Effector memory CD8-positive, alpha-beta T cell (primary cell): ENCODE data around the gene SLX9.
A peak's percentile ranks its signal among the peaks of the same experiment; 100 is the strongest.
"Not testable (repeated sequence)": the region's sequence is repeated elsewhere in the genome, so short reads cannot be mapped to it uniquely, and the experiment has no call there.

ENCODE experiments used
- ATAC-seq: fragments of 150-1000 bp; cut with Tn5 transposase; replicated peaks from 2 replicates; pipeline ENCODE4 v1.10.0; 2021; ENCODE audit warnings: mild to moderate bottlenecking, moderate library complexity
- DNase-seq, 3 experiments: peaks; one replicate each; pipeline ENCODE4 v3.0.0; 2021
- H3K27ac Mint-ChIP-seq, 2 donors: one replicate each; pipeline ENCODE4 v1.8.0; 2022; ENCODE audit warnings: mild to moderate bottlenecking in 2 of 2, mixed read lengths in 2 of 2, moderate library complexity in 2 of 2
- H3K27me3 Mint-ChIP-seq, 2 donors: one replicate each; pipeline ENCODE4 v1.8.0; 2022; ENCODE audit warnings: mixed read lengths in 2 of 2
- H3K36me3 Mint-ChIP-seq: one replicate; pipeline ENCODE4 v1.8.0; 2022; ENCODE audit warnings: mild to moderate bottlenecking, moderate library complexity, mixed read lengths; ENCODE audit not compliant: insufficient read depth
- H3K4me1 Mint-ChIP-seq, 2 donors: one replicate each; pipeline ENCODE4 v1.8.0; 2022; ENCODE audit warnings: low read depth in 2 of 2, mixed read lengths in 2 of 2
- H3K4me3 Mint-ChIP-seq, 2 donors: one replicate each; pipeline ENCODE4 v1.8.0; 2022; ENCODE audit warnings: mild to moderate bottlenecking in 2 of 2, mixed read lengths in 2 of 2, moderate library complexity in 2 of 2
- H3K9me3 Mint-ChIP-seq, 2 donors: one replicate each; pipeline ENCODE4 v1.8.0; 2022; ENCODE audit warnings: mixed read lengths in 2 of 2

SLX9 gene

GRCh38 chr21:44907225-44907965, 32.4 kb upstream of the SLX9 start:
- Mint-ChIP-seq H3K4me1 (peaks cover 42 to 50% of the 10 kb centered on the region in 2 donors), H3K27ac (no peak overlapping the region), H3K27me3 (no peaks in the 10 kb centered on the region), H3K36me3 (peaks cover 93% of the 10 kb centered on the region), H3K9me3 (no peaks in the 10 kb centered on the region), H3K4me3 (no peak overlapping the region)
- ATAC-seq (no peak), DNase-seq (no peak)

- Mint-ChIP-seq H3K9me3 (no peaks in the 10 kb centered on the region), H3K27ac (peak overlapping the region; percentile 61 to 62), H3K36me3 (peaks cover 87% of the 10 kb centered on the region), H3K4me1 (peaks cover 41 to 47% of the 10 kb centered on the region in 2 donors), H3K27me3 (no peaks in the 10 kb centered on the region), H3K4me3 (no peak overlapping the region)
- ATAC-seq = no peak
- DNase-seq = no peak
Observed at GRCh38 chr21:44907966-44908895, 31.6 kb upstream of the SLX9 start.

- Mint-ChIP-seq H3K4me3 (no peak overlapping the region), H3K9me3 (no peaks in the 10 kb centered on the region), H3K36me3 (peaks cover 82% of the 10 kb centered on the region), H3K4me1 (peaks cover 44 to 53% of the 10 kb centered on the region in 2 donors), H3K27ac (peak overlapping the region; percentile 61 to 62), H3K27me3 (no peaks in the 10 kb centered on the region)
- ATAC-seq (no peak), DNase-seq (no peak)
Observed at GRCh38 chr21:44908908-44909307, 30.9 kb upstream of the SLX9 start.

GRCh38 chr21:44909719-44910118, 30.1 kb upstream of the SLX9 start:
- DNase-seq (no peak), ATAC-seq (no peak)
- Mint-ChIP-seq H3K9me3 (no peaks in the 10 kb centered on the region), H3K4me3 (peak overlapping the region; percentile 18 to 31), H3K27me3 (no peaks in the 10 kb centered on the region), H3K36me3 (peaks cover 81% of the 10 kb centered on the region), H3K27ac (peak overlapping the region; percentile 54 to 61), H3K4me1 (peaks cover 45 to 55% of the 10 kb centered on the region in 2 donors)

GRCh38 chr21:44910229-44911067, 29.4 kb upstream of the SLX9 start:
- H3K27me3 Mint-ChIP-seq = no peaks in the 10 kb centered on the region
- peaks cover 74% of the 10 kb centered on the region for H3K36me3 Mint-ChIP-seq
- ATAC-seq = no peak
- H3K9me3 Mint-ChIP-seq = no peaks in the 10 kb centered on the region
- DNase-seq = no peak
- peaks cover 48 to 56% of the 10 kb centered on the region in 2 donors for H3K4me1 Mint-ChIP-seq
- H3K4me3 Mint-ChIP-seq = peak overlapping the region; percentile 77 to 86
- H3K27ac Mint-ChIP-seq = peak overlapping the region; percentile 71 to 93

- Mint-ChIP-seq H3K4me3 (peak overlapping the region; percentile 77 to 86), H3K27me3 (no peaks in the 10 kb centered on the region), H3K36me3 (peaks cover 76% of the 10 kb centered on the region), H3K27ac (peak overlapping the region; percentile 71 to 93), H3K9me3 (no peaks in the 10 kb centered on the region), H3K4me1 (peaks cover 53 to 58% of the 10 kb centered on the region in 2 donors)
- DNase-seq (no peak), ATAC-seq (no peak)
Observed at GRCh38 chr21:44911068-44911383, 28.8 kb upstream of the SLX9 start.

GRCh38 chr21:44911384-44912157, 28.3 kb upstream of the SLX9 start:
- no peaks in the 10 kb centered on the region for H3K27me3 Mint-ChIP-seq
- H3K4me1 Mint-ChIP-seq = peaks cover 54 to 57% of the 10 kb centered on the region in 2 donors
- H3K36me3 Mint-ChIP-seq = peaks cover 72% of the 10 kb centered on the region
- DNase-seq (peak; percentile 59 to 62 (median 60)), ATAC-seq (peak; percentile 68)
- no peaks in the 10 kb centered on the region for H3K9me3 Mint-ChIP-seq
- peak overlapping the region; percentile 71 to 93 for H3K27ac Mint-ChIP-seq
- peak overlapping the region; percentile 77 to 86 for H3K4me3 Mint-ChIP-seq

- DNase-seq (no peak), ATAC-seq (no peak)
- peak overlapping the region; percentile 71 to 93 for H3K27ac Mint-ChIP-seq
- no peaks in the 10 kb centered on the region for H3K27me3 Mint-ChIP-seq
- peak overlapping the region; percentile 77 to 86 for H3K4me3 Mint-ChIP-seq
- H3K9me3 Mint-ChIP-seq = no peaks in the 10 kb centered on the region
- H3K4me1 Mint-ChIP-seq = peaks cover 57 to 61% of the 10 kb centered on the region in 2 donors
- peaks cover 72% of the 10 kb centered on the region for H3K36me3 Mint-ChIP-seq
Observed at GRCh38 chr21:44912158-44912473, 27.7 kb upstream of the SLX9 start.

- not testable (repeated sequence) for H3K27me3 Mint-ChIP-seq, DNase-seq, ATAC-seq, H3K9me3 Mint-ChIP-seq
- Mint-ChIP-seq H3K4me1 (peaks cover 62 to 66% of the 10 kb centered on the region in 2 donors), H3K4me3 (peak overlapping the region; percentile 89 to 96), H3K27ac (peak overlapping the region; percentile 84 to 95), H3K36me3 (peaks cover 72% of the 10 kb centered on the region)
Observed at GRCh38 chr21:44912506-44913412, 27.1 kb upstream of the SLX9 start.

GRCh38 chr21:44913425-44914175, 26.2 kb upstream of the SLX9 start:
- peaks cover 67 to 73% of the 10 kb centered on the region in 2 donors for H3K4me1 Mint-ChIP-seq
- H3K9me3 Mint-ChIP-seq = no peaks in the 10 kb centered on the region
- H3K27me3 Mint-ChIP-seq = no peaks in the 10 kb centered on the region
- ATAC-seq (no peak), DNase-seq (no peak)
- peak overlapping the region; percentile 89 to 96 for H3K4me3 Mint-ChIP-seq
- peak overlapping the region; percentile 84 to 95 for H3K27ac Mint-ChIP-seq
- H3K36me3 Mint-ChIP-seq = peaks cover 73% of the 10 kb centered on the region

GRCh38 chr21:44914176-44914874, 25.5 kb upstream of the SLX9 start:
- DNase-seq (peak; percentile 59 to 69 (median 67)), ATAC-seq (peak; percentile 75)
- Mint-ChIP-seq H3K27me3 (no peaks in the 10 kb centered on the region), H3K9me3 (no peaks in the 10 kb centered on the region), H3K4me3 (peak overlapping the region; percentile 89 to 96), H3K36me3 (peaks cover 72% of the 10 kb centered on the region), H3K27ac (peak overlapping the region; percentile 84 to 95), H3K4me1 (peaks cover 66 to 69% of the 10 kb centered on the region in 2 donors)
